ENCODE results near the gene CRELD2. TPM values are rescaled to one million over a fixed set of nuclear protein-coding genes. Genes with fewer than 3 reads are reported as not detected.

The CRELD2 gene
- total and polyA plus RNA-seq, 2 of the 13 experiments (the other 11 are each of a cell fraction or from before 2014, with no cell fraction given) = 17.2 to 44.7 TPM

DNA sequence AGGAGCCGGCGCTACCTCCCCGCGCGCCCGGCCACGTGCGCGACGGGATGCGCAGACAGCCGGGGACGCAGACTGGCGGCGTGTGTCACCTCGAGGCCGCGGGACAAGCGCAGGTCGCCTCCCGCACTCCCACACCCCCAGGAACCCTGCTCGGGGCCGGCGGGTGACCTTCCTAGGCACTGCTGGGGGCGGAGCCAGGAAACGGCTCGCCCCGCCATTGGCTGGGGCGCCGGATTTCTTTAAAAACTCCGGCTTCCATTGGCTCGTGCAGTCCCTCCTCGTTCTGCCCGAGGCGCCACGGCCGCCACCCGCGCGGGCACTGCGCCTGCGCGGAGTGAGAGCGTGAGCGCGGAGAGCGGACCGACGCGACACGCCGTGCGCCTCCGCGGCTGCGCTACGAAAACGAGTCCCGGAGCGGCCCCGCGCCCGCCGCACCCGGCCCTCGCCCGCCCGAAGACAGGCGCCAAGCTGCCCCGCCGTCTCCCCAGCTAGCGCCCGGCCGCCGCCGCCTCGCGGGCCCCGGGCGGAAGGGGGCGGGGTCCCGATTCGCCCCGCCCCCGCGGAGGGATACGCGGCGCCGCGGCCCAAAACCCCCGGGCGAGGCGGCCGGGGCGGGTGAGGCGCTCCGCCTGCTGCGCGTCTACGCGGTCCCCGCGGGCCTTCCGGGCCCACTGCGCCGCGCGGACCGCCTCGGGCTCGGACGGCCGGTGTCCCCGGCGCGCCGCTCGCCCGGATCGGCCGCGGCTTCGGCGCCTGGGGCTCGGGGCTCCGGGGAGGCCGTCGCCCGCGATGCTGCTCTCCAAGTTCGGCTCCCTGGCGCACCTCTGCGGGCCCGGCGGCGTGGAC lies 41.9 kb downstream of the CRELD2 start, which contains the start of gene PIM3 (continued):
- no peak for TF ChIP-seq ZNF280B (CRISPR knock-in tag; IDR thresholded peaks at IDR 0.05; ENCODE audit: borderline replicate concordance)
- no peak for TF ChIP-seq ZSCAN12 (CRISPR knock-in tag; IDR thresholded peaks at IDR 0.05)
- no peak for TF ChIP-seq XBP1 (CRISPR knock-in tag; IDR thresholded peaks at IDR 0.05)
- TF ChIP-seq JUN (CRISPR knock-in tag; IDR thresholded peaks at IDR 0.05) = no peak
- TF ChIP-seq AKAP8 (CRISPR knock-in tag; IDR thresholded peaks at IDR 0.05) = peak; percentile 76; the same call in 1 of the 2 replicates
- TF ChIP-seq SRSF9 (IDR thresholded peaks at IDR 0.05; ENCODE audit: borderline replicate concordance, insufficient read depth, low read depth, low read length, poor library complexity, severe bottlenecking) = no peak
- TF ChIP-seq CAMTA2 (CRISPR knock-in tag; IDR thresholded peaks at IDR 0.05; ENCODE audit: borderline replicate concordance) = no peak
- TF ChIP-seq, protein P1, sequence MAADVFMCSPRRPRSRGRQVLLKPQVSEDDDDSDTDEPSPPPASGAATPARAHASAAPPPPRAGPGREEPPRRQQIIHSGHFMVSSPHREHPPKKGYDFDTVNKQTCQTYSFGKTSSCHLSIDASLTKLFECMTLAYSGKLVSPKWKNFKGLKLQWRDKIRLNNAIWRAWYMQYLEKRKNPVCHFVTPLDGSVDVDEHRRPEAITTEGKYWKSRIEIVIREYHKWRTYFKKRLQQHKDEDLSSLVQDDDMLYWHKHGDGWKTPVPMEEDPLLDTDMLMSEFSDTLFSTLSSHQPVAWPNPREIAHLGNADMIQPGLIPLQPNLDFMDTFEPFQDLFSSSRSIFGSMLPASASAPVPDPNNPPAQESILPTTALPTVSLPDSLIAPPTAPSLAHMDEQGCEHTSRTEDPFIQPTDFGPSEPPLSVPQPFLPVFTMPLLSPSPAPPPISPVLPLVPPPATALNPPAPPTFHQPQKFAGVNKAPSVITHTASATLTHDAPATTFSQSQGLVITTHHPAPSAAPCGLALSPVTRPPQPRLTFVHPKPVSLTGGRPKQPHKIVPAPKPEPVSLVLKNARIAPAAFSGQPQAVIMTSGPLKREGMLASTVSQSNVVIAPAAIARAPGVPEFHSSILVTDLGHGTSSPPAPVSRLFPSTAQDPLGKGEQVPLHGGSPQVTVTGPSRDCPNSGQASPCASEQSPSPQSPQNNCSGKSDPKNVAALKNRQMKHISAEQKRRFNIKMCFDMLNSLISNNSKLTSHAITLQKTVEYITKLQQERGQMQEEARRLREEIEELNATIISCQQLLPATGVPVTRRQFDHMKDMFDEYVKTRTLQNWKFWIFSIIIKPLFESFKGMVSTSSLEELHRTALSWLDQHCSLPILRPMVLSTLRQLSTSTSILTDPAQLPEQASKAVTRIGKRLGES (CRISPR knock-in tag; IDR thresholded peaks at IDR 0.05; ENCODE audit: borderline replicate concordance) = no peak
- no peak for TF ChIP-seq JDP2 (CRISPR knock-in tag; IDR thresholded peaks at IDR 0.05; ENCODE audit: borderline replicate concordance)
- no peak for TF ChIP-seq FOXA1 (IDR thresholded peaks at IDR 0.05)
- TF ChIP-seq FOXA1 (CRISPR knock-in tag; IDR thresholded peaks at IDR 0.05) = no peak; the same call in 1 of the 2 replicates
- TF ChIP-seq, protein P2, sequence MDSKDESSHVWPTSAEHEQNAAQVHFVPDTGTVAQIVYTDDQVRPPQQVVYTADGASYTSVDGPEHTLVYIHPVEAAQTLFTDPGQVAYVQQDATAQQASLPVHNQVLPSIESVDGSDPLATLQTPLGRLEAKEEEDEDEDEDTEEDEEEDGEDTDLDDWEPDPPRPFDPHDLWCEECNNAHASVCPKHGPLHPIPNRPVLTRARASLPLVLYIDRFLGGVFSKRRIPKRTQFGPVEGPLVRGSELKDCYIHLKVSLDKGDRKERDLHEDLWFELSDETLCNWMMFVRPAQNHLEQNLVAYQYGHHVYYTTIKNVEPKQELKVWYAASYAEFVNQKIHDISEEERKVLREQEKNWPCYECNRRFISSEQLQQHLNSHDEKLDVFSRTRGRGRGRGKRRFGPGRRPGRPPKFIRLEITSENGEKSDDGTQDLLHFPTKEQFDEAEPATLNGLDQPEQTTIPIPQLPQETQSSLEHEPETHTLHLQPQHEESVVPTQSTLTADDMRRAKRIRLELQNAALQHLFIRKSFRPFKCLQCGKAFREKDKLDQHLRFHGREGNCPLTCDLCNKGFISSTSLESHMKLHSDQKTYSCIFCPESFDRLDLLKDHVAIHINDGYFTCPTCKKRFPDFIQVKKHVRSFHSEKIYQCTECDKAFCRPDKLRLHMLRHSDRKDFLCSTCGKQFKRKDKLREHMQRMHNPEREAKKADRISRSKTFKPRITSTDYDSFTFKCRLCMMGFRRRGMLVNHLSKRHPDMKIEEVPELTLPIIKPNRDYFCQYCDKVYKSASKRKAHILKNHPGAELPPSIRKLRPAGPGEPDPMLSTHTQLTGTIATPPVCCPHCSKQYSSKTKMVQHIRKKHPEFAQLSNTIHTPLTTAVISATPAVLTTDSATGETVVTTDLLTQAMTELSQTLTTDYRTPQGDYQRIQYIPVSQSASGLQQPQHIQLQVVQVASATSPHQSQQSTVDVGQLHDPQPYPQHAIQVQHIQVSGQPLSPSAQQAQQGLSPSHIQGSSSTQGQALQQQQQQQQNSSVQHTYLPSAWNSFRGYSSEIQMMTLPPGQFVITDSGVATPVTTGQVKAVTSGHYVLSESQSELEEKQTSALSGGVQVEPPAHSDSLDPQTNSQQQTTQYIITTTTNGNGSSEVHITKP (CRISPR knock-in tag; IDR thresholded peaks at IDR 0.05; ENCODE audit: low read depth) = no peak
- TF ChIP-seq ZNF317 (CRISPR knock-in tag; IDR thresholded peaks at IDR 0.05) = no peak
- TF ChIP-seq PHF8 (CRISPR knock-in tag; IDR thresholded peaks at IDR 0.05) = peak; percentile 38
- peak; percentile 94 for TF ChIP-seq SP4 (CRISPR knock-in tag; IDR thresholded peaks at IDR 0.05)
- TF ChIP-seq, protein P3, sequence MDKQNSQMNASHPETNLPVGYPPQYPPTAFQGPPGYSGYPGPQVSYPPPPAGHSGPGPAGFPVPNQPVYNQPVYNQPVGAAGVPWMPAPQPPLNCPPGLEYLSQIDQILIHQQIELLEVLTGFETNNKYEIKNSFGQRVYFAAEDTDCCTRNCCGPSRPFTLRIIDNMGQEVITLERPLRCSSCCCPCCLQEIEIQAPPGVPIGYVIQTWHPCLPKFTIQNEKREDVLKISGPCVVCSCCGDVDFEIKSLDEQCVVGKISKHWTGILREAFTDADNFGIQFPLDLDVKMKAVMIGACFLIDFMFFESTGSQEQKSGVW (CRISPR knock-in tag; IDR thresholded peaks at IDR 0.05; ENCODE audit: borderline replicate concordance) = no peak
- TF ChIP-seq ZKSCAN1 (IDR thresholded peaks at IDR 0.05; ENCODE audit: low read length) = no peak
- peak; percentile 35; the same call in 1 of the 2 replicates for TF ChIP-seq ZNF367 (CRISPR knock-in tag; IDR thresholded peaks at IDR 0.05; ENCODE audit: borderline replicate concordance)
- TF ChIP-seq MLLT10 (CRISPR knock-in tag; IDR thresholded peaks at IDR 0.05) = no peak
- TF ChIP-seq ZNF430 (CRISPR knock-in tag; IDR thresholded peaks at IDR 0.05) = peak; percentile 76; the same call in 1 of the 2 replicates
- TF ChIP-seq RORA (CRISPR knock-in tag; IDR thresholded peaks at IDR 0.05) = no peak

Measured in HepG2 (cell line).